H7 (cell line): Measurements from ENCODE around the gene CD84. TPM values are rescaled to one million over a fixed set of nuclear protein-coding genes. Genes with fewer than 3 reads are reported as not detected.

Experiments
- DNase-seq: peaks from one replicate; pipeline ENCODE4 v3.0.0; 2012
- H3K27me3 ChIP-seq: 2 replicates; pipeline ENCODE4 v1.6.0; 2011; ENCODE audit warnings: mild to moderate bottlenecking, low read length; ENCODE audit not compliant: control insufficient read depth, insufficient read depth
- H3K36me3 ChIP-seq: replicated peaks from 2 replicates; pipeline ENCODE4 v1.5.1; 2011; ENCODE audit warnings: low read length; ENCODE audit not compliant: control insufficient read depth, insufficient read depth
- H3K4me3 ChIP-seq: 2 replicates; pipeline ENCODE4 v1.5.1; 2011; ENCODE audit warnings: low read depth, mild to moderate bottlenecking, control low read depth, low read length, moderate library complexity; ENCODE audit not compliant: insufficient read depth
- total RNA-seq: library from RNA; depleted of rRNA; stranded (reverse); fragments of >200 nt; shearing (Covaris generic); gene quantifications from 2 replicates; pipeline ENCODE4 v1.2.3, GENCODE V29; 2014

The CD84 gene
- total RNA-seq, 1 experiment from 2014 or later, result not detected

DNA sequence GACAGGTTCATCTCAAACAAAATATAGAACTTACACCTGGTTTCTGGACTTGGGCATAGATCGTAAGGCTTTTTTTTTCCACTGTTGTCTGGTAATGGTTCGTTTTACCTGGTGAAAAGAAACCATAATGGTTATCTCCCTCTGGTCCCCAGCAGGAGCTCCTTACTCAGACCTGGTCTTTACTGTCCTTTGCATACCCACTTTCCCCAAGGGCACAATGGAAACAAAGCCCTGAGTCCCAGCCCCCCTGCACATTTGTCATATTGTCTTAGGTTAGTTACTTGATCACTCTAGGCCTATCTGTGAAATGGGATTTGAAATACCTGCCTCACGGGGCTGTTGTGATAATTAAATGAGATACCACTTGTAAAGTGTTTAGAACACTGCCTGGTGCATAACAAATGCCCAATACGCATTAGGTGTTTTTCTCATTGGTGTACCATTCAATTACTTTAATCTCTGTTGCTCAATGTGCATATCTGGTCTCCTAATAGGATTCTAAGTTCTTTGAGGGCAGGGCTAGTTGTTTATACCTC, 40.5 kb upstream of the CD84 start:
- Histone ChIP-seq H3K27me3 (no peaks in the 10 kb centered on the region), H3K4me3 (no peak overlapping the region), H3K36me3 (no peaks in the 10 kb centered on the region)
- no peak for DNase-seq

- Histone ChIP-seq H3K27me3 (no peaks in the 10 kb centered on the region), H3K4me3 (no peak overlapping the region), H3K36me3 (no peaks in the 10 kb centered on the region)
- peak; percentile 26 for DNase-seq
These were observed 39.5 kb upstream of the CD84 start for GRCh38 chr1:160618763-160619274.

GRCh38 chr1:160618327-160618726, 39.0 kb upstream of the CD84 start:
- no peak overlapping the region for H3K4me3 ChIP-seq
- no peak for DNase-seq
- no peaks in the 10 kb centered on the region for H3K36me3 ChIP-seq

DNA sequence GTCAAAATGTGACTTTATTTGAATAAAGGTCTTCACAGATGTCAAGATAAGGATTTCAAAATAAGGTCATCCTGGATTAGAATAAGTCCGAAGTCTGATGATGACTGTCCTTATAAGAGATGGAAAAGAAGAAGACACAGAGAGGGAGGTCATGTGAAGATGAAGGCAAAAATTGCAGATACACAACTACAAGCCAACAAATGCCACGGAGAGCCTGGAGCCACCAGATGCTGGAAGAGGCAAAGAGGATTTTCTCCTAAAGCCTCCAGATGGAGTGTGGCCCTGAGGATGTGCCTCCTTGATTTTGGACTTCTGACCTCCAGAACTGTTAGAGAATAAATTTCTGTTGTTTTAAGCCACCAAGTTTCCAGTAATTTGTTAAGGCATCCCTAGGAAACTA, 36.4 kb upstream of the CD84 start:
- no peaks in the 10 kb centered on the region for H3K36me3 ChIP-seq
- DNase-seq, result no peak
- no peak overlapping the region for H3K4me3 ChIP-seq
- no peaks in the 10 kb centered on the region for H3K27me3 ChIP-seq

More at GRCh38 chr1:160618327-160618726, 39.0 kb upstream of the CD84 start:
- H3K27me3 ChIP-seq, result no peaks in the 10 kb centered on the region

DNA sequence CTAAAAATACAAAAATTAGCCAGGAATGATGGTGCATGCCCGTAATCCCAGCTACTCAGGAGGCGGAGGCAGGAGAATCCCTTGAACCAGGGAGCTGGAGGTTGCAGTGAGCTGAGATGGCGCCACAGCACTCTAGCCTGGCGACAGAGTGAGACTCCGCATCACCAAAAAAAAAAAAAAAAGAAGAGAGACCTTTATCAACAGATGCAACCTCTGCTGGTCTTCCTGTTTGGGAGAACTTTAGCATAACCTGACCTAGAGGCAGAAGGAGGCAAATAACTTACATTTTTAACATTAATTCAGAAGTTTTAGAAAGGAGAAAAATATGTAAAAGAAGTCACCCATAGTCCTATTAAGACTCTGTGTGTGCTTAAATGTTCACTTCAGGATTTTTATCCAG, 35.1 kb upstream of the CD84 start:
- Histone ChIP-seq H3K4me3 (no peak overlapping the region), H3K36me3 (no peaks in the 10 kb centered on the region), H3K27me3 (no peaks in the 10 kb centered on the region)
- DNase-seq, result no peak

DNA sequence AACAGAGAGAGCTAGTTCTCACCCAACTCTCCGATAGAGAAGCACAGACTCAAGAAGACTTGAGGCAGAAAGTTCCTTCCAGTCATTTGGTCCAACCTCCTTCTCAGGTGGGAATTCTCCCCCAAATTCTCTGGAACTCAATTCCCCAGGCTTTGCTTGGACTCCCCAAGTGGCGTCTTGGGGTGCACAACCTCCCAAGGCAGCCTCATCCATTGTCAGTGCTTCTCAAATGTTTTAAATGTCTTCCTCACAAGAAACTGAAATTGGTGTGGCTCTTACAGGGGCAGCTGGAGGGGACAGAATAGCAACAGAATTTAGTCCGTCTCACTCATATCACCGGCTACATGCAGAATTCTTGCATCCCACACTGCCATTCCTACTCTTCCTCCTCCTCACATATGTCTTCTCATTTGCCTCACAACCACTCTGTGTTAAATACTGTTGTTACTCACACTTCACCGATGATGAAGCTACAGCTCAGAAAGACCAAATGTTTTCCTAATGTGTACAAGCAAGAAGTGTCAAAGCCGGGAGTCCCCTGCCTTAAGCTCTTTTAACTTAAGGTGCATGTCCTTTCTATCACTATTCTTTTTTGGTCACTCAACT, 33.4 kb upstream of the CD84 start:
- no peak overlapping the region for H3K4me3 ChIP-seq
- H3K36me3 ChIP-seq, result no peaks in the 10 kb centered on the region
- no peaks in the 10 kb centered on the region for H3K27me3 ChIP-seq
- no peak for DNase-seq

GRCh38 chr1:160610569-160611242, 31.4 kb upstream of the CD84 start:
- DNase-seq, result no peak
- Histone ChIP-seq H3K4me3 (no peak overlapping the region), H3K27me3 (no peaks in the 10 kb centered on the region), H3K36me3 (no peaks in the 10 kb centered on the region)

DNA sequence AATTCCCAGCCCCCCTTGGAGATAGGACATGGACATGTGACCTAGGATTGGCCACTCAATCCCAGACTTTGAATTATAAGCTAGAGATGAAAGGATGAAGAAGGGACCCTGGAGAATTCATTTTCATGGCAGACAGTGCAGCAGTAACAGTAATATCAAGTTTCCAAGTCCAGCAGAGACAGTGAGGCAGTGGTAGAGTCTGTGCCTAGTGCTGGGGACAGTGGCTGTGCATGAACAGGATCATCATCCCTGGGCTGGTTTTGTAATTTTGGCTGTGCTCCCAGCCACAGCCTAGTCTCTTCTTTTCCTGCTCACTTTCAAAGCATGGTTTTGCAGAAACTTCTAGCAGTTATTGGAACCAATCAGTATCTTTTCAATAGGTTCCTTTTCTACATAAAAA, 29.6 kb upstream of the CD84 start:
- H3K4me3 ChIP-seq, result no peak overlapping the region
- H3K27me3 ChIP-seq, result no peaks in the 10 kb centered on the region
- no peaks in the 10 kb centered on the region for H3K36me3 ChIP-seq
- no peak for DNase-seq

DNA sequence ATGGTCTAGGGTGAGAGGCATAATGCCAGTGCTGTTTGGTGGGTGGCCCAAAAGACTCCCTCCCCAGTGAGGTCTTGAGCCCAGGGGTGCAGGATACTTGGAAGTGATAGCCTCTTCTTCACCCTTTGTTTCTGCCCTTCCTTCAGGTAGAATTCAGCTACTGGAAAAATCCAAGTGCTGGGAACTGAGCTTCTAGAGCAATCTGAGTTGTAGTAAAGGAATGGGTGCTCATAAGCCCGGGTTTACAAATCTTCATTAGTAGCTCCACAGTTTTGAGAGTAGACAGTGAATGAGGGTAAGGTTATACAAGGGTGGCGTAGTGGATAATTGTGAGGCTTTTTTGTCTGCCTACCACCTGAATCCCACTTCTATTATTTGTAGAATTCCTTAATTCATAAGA, 29.2 kb upstream of the CD84 start:
- Histone ChIP-seq H3K4me3 (no peak overlapping the region), H3K27me3 (no peaks in the 10 kb centered on the region), H3K36me3 (no peaks in the 10 kb centered on the region)
- DNase-seq, result no peak

GRCh38 chr1:160608057-160608456, 28.8 kb upstream of the CD84 start:
- Histone ChIP-seq H3K4me3 (no peak overlapping the region), H3K27me3 (no peaks in the 10 kb centered on the region), H3K36me3 (no peaks in the 10 kb centered on the region)
- DNase-seq, result no peak

DNA sequence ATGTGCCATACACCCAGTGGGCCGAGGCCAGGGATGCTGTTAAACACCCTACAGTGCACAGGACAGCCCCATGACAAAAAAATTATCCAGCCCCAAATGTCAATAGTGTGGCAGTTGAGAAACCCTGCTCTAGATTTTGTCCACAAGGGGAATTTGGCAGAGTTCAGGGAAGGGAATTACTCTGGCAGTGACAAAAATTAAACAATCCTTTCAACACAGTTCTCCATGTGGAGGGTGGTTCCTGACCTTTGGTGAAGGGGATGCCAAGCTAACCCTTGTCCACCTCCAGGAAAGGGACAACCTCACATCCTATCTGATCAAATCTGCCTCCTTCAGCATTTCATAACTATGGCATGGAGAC, 28.4 kb upstream of the CD84 start:
- H3K36me3 ChIP-seq, result no peaks in the 10 kb centered on the region
- DNase-seq, result no peak
- no peaks in the 10 kb centered on the region for H3K27me3 ChIP-seq
- H3K4me3 ChIP-seq, result no peak overlapping the region

DNA sequence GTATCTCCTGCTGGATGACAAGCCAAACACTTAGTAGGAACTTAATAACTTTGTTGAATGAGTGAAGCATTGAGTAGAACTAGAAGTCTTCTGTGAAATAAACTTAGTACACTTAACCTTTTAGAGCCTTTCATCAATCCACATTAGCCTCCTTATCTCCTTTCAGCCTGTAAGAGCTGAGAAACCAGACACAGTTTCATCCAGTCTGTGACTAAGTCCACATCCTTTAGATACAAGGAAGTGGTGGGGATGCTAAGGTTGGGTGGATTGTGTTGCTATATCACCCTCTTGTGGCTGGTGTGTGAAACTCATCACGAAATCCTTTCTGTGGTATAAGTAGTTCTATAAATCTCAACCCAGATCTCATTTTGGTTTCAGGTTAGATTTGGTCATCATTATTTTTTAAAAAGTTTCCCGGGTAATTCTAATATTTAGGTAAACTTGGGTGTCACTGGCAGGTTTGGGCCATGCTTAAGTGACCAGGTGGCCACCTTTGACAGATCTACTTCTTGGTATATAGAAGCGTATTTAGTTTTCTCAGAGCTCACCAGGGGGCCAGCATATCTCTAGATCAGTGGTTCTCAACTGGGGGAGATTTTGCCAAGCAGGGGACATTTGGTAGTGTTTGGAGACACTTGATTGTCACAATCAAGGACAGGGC, 27.8 kb upstream of the CD84 start:
- peak; percentile 25 for DNase-seq
- H3K27me3 ChIP-seq, result no peaks in the 10 kb centered on the region
- no peak overlapping the region for H3K4me3 ChIP-seq
- no peaks in the 10 kb centered on the region for H3K36me3 ChIP-seq

- H3K4me3 ChIP-seq, result no peak overlapping the region
These were observed 27.3 kb upstream of the CD84 start for GRCh38 chr1:160606611-160607010.

DNA sequence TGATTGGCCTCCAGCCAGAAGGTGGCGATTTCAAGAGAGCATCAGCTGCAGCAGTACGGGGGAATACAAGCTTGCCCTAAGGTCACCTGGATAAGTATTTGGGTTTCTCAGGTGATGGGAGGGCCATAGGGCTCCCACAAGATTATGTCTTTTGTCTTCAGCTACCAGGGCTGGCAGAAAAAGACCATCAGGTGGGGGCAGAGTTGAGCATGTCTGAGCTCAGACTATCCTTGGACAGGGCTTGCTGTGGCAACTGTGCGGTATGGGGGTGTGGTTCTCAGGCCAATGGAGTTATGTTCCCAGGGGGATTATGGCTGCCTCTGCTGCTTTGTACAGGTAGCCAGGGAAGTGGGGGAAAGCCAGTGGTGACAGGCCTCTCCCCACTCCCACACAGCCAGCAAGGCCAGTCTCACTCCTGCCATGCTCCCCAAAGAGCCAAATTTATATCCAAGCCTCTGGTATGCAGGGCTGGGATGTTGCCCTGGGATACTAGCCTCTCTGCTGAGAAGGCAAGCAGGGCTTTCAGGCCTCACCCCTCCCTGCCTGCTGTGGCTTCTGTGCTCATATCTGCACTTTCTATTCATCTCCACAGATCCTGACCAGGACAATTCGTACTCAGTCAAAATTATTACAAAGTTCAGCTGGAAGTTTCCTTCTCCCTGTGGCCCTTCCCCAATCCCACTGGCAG, 26.6 kb upstream of the CD84 start:
- no peak for DNase-seq
- H3K27me3 ChIP-seq, result no peaks in the 10 kb centered on the region
- no peaks in the 10 kb centered on the region for H3K36me3 ChIP-seq
- no peak overlapping the region for H3K4me3 ChIP-seq

More at GRCh38 chr1:160606611-160607010, 27.3 kb upstream of the CD84 start:
- H3K27me3 ChIP-seq, result no peaks in the 10 kb centered on the region
- no peaks in the 10 kb centered on the region for H3K36me3 ChIP-seq
- no peak for DNase-seq
